ENCODE measurements around the gene DDIT4.
"Not testable (repeated sequence)": the region's sequence is repeated elsewhere in the genome, so short reads cannot be mapped to it uniquely, and the experiment has no call there.

Gene DDIT4

GRCh38 chr10:72267819-72268399, 5.8 kb upstream of the DDIT4 start:
- ATAC-seq, result no peak

DNA sequence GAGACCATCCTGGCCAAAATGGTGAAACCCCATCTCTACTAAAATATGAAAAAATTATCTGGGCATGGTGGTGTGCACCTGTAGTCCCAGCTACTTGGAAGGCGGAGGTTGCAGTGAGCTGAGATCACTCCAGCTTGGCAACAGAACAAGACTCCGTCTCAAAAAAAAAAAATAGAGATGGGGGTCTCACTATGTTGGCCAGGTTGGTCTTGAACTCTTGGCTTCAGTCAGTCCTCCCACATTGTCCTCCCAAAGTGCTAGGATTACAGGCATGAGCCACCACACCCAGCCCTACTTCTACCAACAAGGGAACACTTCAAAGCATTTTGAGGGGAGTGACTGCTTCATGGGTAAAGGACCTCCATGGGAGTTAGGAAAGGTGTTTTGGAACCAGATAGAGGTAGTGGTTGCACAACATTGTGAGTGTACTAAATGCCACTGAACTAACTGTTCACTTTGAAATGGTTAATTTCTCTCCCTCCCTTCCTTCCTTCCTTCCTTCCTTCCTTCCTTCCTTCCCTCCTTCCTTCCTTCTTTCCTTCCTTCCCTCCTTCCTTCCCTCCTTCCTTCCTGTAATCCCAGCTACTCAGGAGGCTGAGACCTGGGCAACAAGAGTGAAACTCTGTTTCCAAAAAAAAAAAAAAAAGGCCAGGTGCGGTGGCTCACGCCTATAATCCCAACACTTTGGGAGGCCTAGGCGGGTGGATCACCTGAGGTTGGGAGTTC, 5.1 kb upstream of the DDIT4 start:
- not testable (repeated sequence) for ATAC-seq, DNase-seq

More at GRCh38 chr10:72267819-72268399, 5.8 kb upstream of the DDIT4 start:
- no peak for DNase-seq

GRCh38 chr10:72270607-72271281, 3.0 kb upstream of the DDIT4 start:
- no peak for DNase-seq
- no peak for ATAC-seq

DNA sequence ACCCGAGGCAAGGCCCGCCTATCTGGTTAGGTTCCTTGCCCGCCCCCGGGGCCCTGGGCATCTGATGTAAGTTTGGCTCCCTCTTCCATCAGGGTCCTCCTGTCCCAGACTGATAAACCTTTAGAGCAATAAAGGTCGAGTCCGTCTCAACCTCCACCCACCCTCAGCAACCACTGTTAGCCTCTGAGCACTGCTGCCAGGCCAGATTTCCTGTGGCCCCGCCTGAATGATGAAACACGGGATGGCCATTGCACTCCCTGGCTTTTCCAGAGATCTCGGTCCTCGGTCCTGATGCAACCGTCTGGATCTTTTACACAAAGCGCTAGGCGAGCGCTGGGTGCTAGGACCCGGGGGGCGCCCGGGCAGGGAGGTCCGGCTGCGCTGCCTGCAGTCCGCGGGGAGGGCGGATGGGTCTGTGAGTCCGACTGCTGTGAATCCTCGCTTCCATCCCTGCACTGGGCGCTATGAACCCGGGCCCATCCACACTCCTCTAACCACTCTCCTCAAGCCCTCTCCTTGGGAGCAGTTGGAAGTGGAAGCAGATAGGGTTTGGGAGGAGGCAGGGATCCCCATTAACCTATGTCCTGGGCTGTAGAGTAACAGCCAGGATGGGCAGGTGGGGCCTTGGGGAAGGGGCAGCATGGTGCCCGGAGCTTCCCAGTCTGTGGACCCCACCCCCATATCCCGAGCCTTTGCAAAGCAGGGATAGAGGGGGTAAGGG, 875 bp upstream of the DDIT4 start:
- peak; percentile 76 for DNase-seq
- peak; percentile 10 for ATAC-seq

DNA sequence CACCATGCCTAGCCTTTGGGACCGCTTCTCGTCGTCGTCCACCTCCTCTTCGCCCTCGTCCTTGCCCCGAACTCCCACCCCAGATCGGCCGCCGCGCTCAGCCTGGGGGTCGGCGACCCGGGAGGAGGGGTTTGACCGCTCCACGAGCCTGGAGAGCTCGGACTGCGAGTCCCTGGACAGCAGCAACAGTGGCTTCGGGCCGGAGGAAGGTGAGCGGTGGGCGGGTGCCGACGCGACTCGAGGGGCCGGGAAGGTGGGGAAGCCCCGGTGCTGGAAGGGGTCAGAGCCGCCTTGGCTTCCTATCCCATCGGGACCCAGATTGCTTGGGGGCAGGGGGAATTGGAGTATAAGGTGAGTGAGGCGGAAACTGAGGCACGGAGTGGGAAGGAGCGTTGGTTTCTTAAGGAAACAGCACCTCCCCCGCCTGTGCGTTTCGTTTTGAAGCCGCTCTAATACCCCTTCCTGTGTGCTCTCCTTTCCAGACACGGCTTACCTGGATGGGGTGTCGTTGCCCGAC, 547 bp downstream of the DDIT4 start:
- no peak for ATAC-seq
- no peak for DNase-seq

- DNase-seq (peak; percentile 80), ATAC-seq (peak; percentile 7)
Measured at GRCh38 chr10:72274730-72275350, 1.1 kb downstream of the DDIT4 start.

DNA sequence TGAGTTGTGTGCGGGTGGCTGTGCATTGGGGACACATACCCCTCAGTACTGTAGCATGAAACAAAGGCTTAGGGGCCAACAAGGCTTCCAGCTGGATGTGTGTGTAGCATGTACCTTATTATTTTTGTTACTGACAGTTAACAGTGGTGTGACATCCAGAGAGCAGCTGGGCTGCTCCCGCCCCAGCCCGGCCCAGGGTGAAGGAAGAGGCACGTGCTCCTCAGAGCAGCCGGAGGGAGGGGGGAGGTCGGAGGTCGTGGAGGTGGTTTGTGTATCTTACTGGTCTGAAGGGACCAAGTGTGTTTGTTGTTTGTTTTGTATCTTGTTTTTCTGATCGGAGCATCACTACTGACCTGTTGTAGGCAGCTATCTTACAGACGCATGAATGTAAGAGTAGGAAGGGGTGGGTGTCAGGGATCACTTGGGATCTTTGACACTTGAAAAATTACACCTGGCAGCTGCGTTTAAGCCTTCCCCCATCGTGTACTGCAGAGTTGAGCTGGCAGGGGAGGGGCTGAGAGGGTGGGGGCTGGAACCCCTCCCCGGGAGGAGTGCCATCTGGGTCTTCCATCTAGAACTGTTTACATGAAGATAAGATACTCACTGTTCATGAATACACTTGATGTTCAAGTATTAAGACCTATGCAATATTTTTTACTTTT, 1.8 kb downstream of the DDIT4 start:
- no peak for ATAC-seq
- no peak for DNase-seq

- DNase-seq, result peak; percentile 67
- peak; percentile 5 for ATAC-seq
Measured at GRCh38 chr10:72276013-72276387, 2.3 kb downstream of the DDIT4 start.

GRCh38 chr10:72276421-72277339, 3.0 kb downstream of the DDIT4 start:
- ATAC-seq (no peak), DNase-seq (peak; percentile 55)

DNA sequence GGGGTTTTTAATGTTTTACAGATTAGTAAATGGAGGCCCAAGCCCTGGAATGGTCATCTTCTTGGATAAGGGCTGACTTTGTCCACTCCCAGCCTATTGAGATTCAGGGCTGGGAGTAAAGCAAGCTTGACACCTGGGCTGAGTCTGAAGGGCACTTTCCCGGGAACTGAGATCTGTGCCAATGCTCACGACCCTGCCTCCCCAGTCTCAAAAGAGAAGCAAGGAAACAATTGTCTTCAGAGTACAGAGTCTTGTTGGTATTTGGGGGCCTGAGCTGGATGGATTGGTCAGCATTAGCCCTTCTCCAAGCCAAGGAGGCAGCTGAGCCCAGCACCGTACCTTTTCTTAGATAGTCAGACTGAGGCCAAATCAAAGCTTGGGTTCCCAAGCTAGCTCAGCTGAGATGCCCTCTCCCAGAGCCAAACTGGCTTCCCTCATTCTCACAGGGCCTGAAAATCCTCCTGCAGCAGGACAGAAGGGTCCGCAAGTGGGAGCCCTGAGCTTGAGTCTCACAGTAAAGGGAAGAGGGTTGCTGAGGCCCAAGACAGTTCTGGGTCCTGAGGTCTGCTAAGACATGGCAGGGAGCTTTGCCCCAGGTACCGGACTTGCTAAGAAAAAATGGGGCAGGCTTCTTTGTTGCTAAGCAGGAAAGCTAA, 3.7 kb downstream of the DDIT4 start:
- DNase-seq (no peak), ATAC-seq (no peak)

DNA sequence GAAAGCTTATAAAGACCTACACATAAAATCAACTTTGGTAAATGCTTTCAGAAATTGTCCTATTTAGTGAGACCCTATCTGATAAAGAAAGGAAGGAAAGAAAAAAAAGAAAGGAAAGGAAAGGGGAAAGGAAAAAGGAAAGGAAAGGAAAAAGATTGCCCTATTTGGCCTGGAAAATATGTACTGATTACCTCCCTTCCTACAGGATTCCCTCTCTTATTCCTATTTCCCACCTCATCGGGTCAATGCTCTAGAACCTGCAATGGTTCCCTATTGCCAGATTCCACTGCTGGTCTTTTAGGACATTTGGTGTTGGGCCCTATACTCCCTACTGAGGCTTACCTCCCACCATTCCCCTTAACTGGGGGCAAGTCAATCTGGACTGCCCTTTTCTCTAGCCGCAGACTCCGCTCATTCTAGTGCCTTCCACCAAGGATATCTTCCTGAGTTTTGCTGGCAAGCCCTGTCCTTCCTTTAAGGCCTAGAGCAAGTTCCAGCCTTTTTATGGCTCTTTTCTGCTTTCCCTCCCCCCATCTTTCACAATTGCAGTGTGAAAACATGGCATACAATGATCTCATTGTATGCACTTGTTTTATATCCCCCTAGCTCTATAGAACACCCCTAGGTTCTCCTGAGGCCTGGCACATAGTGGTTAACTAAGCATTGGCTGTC, 4.4 kb downstream of the DDIT4 start:
- no peak for ATAC-seq
- no peak for DNase-seq

GRCh38 chr10:72278668-72279393, 5.1 kb downstream of the DDIT4 start:
- no peak for DNase-seq
- no peak for ATAC-seq

GRCh38 chr10:72279587-72279986, 5.9 kb downstream of the DDIT4 start:
- not testable (repeated sequence) for ATAC-seq, DNase-seq

DNA sequence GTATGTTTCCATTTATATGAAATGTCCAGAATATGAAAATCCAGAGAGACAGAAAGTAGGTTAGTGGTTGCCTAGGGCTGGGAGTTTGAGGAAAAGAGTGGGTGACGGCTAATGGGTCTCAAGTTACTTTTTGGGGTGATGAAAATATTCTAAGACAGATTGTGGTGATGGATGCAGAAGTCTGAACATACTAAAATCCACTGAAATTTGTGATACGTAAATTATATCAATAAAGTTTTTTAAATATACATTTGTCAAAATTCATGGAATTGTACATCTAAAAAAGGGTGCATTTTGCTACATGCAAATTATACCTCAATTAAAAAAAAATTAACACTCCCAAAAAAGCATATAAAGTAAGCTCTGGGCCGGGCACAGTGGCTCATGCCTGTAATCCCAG, 9.4 kb downstream of the DDIT4 start:
- DNase-seq (no peak), ATAC-seq (no peak)

DNA sequence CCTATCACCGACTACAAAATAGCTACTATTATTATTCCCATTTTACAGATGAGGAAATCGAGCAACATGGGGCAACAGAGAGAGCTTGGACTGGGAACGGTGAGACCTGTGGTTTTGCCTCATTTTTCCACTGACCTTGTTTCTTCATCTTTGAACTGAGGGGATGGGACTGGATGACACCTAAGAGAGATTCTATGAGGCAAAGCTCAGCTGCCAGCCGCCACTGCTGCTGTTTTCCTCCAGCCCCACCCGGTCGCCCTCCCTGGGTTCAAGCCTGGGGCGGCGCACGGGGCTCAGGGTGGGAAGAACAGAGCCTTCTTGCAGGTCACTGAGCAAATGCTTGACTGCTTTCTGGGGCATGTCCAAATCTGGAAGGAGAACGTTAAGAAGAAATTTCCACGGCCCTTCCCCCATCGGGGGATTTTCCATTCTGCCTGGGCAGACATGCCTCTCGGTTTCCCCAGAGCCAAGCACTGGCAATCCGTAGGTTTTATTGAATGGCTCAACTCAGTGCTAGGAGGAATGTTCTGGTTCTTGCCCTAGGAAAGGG, 12.3 kb downstream of the DDIT4 start:
- DNase-seq (no peak), ATAC-seq (no peak)

DNA sequence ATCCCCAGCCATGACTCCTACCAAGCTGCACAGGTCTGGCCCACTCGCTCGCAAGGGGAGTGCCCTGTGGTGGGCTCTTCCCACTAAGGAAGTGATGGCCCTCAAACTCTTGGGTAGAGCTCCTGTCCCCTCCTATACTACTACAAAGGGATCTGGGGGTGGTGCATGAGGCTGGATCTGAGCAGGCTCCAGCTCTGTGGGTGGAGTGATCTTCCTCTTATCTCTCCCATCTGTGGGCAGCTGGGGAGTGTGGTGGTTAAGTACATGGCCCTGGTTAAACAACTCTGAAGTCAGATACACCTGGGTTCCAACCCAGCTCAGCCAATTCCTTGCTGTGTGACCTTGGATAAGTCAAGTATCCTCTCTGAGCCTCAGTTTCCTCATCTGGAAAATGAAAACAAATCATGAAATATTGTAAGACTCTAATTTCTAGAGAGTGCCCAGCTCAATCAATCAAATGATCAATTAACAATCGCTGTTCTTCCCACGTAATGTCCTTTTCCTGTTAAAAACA, 17.4 kb downstream of the DDIT4 start:
- peak; percentile 60 for ATAC-seq
- peak; percentile 50 for DNase-seq

GRCh38 chr10:72292223-72292691, 18.5 kb downstream of the DDIT4 start:
- ATAC-seq (peak; percentile 46), DNase-seq (peak; percentile 67)
